ENCODE measurements around the gene PLCH1.

DNA sequence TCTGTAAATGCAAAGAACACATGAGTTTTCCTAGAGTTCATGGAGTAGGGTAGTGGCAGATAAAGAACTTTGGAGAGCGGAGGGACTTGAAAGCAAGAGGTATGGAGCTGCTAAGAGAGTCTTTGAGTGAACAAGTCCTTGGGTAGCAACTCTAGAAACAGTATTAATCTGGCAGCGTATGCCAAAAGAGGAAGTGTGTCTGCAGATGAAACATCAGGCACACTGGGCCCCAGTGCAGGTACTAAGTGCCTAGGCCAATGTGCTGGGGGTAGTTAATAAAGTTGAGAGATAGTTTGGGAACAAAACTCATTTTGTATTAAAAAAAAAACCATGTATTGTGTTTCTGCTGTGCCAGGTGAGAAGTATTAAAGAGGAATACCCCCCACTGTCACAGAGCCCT lies 228.4 kb downstream of the PLCH1 start:
- no peak for TF ChIP-seq BHLHE40 (IDR thresholded peaks at IDR 0.05; ENCODE audit: borderline replicate concordance)
- TF ChIP-seq SP1 (IDR thresholded peaks at IDR 0.05): no peak
- no peak for TF ChIP-seq HDGF (IDR thresholded peaks at IDR 0.05; ENCODE audit: borderline replicate concordance)
- TF ChIP-seq LEF1 (IDR thresholded peaks at IDR 0.05; ENCODE audit: borderline replicate concordance): no peak
- TF ChIP-seq SUZ12 (IDR thresholded peaks at IDR 0.05): no peak
- TF ChIP-seq ELF4 (IDR thresholded peaks at IDR 0.05): no peak
- TF ChIP-seq FOXA1 (IDR thresholded peaks at IDR 0.05): no peak
- no peak for TF ChIP-seq FOXK2 (IDR thresholded peaks at IDR 0.05)
- no peak for TF ChIP-seq TARDBP (IDR thresholded peaks at IDR 0.05)
